ENCODE data around the gene DNAH9.
A peak's percentile ranks its signal among the peaks of the same experiment; 100 is the strongest.

The DNAH9 gene

GRCh38 chr17:11608396-11608795, 10.1 kb downstream of the DNAH9 start:
- DNase-seq: no peak

GRCh38 chr17:11610999-11611566, 12.8 kb downstream of the DNAH9 start:
- no peak for DNase-seq

DNA sequence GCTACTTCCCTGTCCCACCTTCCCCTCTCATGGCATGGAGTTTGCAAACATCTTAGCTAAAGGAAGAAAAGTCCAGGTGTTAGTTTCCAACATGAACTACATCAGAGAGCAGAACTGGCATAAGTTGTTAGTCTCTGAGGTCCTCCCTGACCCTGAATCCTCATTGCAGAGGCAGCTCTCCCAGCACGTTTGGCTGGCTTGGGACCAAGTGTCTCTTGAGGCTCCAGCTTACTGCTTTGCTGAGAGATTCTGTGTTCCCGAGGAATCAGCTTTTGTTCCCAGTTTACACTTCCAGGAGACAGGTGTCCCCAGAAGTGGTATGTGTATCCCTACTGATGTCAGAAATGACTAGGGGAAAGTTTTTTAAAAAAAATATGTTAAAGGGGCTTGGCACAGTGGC, 14.7 kb downstream of the DNAH9 start:
- DNase-seq: no peak

DNA sequence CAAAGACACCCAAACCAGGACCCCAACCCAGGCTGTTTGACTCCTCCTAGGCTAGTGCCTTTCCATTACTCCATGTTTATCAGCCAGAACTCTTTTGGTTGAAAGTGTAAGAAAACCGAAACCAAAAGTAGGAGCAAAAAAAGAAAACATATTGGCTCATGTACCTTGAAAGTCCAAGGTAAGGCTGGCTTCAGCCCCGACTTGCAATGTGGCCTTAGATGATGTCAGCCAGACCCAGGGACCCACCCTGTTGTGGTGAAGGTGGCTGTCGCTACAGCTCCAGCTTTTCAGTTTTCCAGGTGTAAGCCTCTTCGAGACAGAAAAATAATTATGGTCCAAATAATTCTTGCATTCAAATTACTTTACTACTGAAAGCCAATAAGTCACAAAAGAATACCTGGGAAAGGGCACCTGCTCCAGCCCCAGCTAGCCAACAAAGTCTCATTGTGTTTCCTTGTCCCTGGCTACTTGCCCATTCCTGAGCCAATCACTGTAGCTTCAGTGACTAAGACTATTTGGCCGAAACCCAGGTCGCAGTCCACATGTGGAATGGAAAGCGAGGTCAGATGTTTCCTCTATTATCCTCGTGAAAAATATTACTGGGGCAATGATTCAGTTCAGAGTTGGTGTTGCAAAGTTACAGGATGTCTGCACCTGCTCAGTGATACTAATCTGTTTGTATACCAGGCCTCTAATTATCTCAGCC, 20.7 kb downstream of the DNAH9 start:
- no peak for DNase-seq

GRCh38 chr17:11622492-11622891, 24.2 kb downstream of the DNAH9 start:
- no peak for DNase-seq

DNA sequence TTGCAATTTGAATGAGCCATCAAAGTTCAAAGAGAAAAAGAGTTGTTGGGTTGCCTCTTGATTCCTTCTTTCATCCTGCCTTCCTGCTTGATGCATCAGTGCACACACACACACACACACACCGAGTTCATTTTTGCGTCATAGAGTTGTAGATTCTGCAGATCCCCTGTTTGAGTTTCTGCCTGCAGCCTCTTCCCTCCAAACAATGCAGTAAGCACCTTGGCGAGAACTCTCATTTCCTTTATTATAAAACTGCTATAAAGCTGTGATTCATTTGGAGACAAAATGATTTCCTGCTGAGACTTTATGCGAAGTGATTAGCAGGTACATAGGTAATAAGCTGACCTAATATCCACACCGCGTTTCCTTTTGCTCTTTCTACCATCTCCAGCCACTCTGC, 26.7 kb downstream of the DNAH9 start:
- no peak for DNase-seq

GRCh38 chr17:11625878-11626277, 27.6 kb downstream of the DNAH9 start:
- DNase-seq: no peak

GRCh38 chr17:11627301-11627940, 29.2 kb downstream of the DNAH9 start:
- DNase-seq: no peak

GRCh38 chr17:11628374-11628773, 30.1 kb downstream of the DNAH9 start:
- no peak for DNase-seq

DNA sequence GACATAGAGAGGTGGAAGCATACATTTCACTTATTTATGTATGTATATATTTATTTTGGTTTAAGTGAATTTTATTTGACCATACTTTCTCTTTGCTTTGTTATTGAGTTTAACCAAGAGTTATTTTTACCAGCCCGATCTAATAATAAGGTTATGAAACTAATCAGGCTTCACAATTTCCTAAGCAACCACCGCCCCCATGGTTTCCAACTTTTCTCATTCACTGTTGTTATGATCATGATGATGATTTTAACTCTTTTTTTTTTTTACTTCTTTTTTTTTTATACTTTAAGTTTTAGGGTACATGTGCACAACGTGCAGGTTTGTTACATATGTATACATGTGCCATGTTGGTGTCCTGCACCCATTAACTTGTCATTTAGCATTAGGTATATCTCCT, 30.6 kb downstream of the DNAH9 start:
- DNase-seq: no peak

GRCh38 chr17:11636771-11637170, 38.5 kb downstream of the DNAH9 start:
- no peak for DNase-seq

- no peak for DNase-seq
These were observed 39.5 kb downstream of the DNAH9 start for GRCh38 chr17:11637796-11638195.

- DNase-seq: no peak
These were observed 40.5 kb downstream of the DNAH9 start for GRCh38 chr17:11638700-11639265.

GRCh38 chr17:11639736-11640462, 41.6 kb downstream of the DNAH9 start:
- DNase-seq: no peak

DNA sequence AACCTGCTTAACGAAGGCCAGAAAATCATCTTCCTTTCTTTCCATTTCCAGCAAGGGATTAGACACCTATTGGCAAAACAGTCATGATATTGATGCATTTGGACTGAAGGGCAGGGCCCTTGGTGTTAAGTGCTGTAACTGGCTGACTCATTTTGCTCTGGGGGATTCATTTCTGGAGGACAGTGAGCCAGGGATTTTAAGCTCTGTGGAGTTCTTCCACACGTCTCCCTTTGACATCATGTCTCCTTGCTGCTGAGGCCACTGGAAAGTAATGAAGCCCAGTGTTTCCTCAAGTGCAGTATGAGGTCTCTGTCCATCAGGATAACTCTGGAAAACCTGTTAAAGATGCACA, 42.2 kb downstream of the DNAH9 start:
- DNase-seq: no peak

DNA sequence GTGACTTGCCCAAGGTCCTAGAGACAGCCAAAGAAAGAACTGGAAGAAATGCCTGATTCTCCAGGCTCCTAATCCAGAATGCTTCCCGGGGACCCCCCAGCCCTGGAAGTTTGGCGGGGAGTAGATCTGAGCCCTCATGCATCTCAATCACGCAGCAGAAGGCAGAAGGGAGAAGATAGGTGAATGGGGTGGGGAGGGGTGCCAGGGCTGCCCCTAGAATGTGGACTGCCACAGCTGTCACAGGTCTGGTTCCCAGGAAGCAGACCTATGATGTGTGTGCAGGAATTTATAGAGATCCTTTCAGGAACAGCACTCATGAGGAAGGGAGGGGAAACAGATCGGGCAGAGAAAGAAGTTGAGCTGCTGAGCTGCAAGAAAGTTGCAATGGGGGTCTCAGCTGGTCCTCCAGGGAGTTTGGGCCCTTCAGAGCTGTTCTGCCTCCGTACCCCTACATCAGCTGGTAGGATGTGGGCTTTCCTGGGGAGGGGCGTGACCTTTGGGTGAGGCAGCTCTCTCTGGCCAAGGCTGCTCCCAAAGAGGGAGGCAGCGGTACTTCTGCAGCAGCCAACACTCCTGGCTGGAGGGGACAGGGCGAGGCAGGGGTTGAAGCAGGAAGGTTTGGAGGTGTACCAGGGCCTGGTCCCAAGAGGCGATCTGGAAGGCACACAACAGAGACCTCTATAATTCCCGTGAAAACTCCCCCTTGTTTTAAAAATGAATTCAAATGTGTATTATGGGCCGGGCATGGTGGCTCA, 43.4 kb downstream of the DNAH9 start:
- DNase-seq: no peak

- no peak for DNase-seq
These were observed 44.4 kb downstream of the DNAH9 start for GRCh38 chr17:11642655-11643054.

DNA sequence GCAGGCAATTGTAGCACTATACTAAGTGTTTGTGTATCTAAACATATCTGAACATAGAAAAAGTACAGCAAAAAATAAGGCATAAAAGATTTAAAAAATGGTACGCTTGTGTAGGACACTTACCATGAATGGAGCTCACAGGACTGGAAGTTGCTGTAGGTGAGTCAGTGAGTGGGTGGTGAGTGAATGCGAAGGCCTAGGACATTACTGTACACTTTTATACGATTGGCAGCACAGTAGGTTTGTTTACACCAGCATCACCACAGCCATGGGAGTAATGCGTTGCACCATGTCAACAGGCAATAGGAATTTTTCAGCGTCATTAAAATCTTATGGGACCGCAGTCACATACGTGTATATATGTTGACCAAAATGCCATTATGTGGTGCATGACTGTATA, 45.6 kb downstream of the DNAH9 start:
- no peak for DNase-seq

- DNase-seq: peak in 1 of 2 experiments; percentile 3
These were observed 46.3 kb downstream of the DNAH9 start for GRCh38 chr17:11644265-11645212.

GRCh38 chr17:11645426-11645825, 47.2 kb downstream of the DNAH9 start:
- DNase-seq: no peak

- DNase-seq: no peak
These were observed 52.8 kb downstream of the DNAH9 start for GRCh38 chr17:11651089-11651488.

GRCh38 chr17:11668618-11669017, 70.3 kb downstream of the DNAH9 start:
- DNase-seq: no peak
